ENCODE data around the gene CMKLR1.

CMKLR1 gene

DNA sequence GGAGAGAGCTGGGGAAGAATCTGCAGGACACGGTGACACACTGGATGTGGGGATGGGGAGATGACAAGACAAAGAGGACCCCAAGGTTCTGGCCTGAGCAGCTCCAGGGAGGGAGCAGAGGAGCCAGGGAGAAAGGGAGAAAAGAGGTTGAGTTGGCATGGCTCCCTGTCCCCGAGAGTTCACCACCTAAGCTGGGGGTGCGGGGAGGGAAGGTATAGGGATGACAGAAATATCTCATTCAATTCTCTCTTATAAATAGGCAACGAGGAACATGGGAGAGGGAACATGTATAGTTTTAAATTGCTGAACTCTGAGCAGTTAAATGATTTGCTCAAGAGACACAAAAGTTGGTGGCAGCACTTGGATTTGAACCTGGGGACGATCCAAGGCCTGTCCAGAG is 85.1 kb downstream of the CMKLR1 start:
- FAIRE-seq (no peak), DNase-seq (ENCODE audit: insufficient read length, low spot score) (no peak)
- TF ChIP-seq POLR2A (IDR thresholded peaks at IDR 0.05; ENCODE audit: low read depth, low read length): no peak

DNA sequence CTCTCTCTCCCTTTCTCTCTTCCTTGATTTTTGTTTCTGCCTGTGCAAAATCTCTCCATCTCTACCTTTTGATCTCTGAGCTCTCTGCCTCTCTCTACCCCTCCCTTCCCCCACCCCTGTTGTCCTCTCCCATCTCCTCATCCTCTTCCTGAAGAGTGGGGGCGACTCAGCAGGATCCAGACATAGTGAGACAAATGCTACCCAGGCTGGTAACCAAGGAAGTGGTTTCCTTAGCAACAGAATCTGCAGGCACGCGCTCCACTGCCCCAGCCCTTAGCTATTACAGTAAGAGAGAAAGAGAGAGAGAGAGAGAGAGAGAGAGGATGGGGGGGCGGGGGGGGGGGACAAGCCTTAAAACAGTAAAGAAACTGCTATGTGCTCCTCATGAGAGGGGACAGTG is 85.6 kb downstream of the CMKLR1 start:
- DNase-seq (ENCODE audit: insufficient read length, low spot score): no peak
- FAIRE-seq: no peak
- no peak for TF ChIP-seq POLR2A (IDR thresholded peaks at IDR 0.05; ENCODE audit: low read depth, low read length)

DNA sequence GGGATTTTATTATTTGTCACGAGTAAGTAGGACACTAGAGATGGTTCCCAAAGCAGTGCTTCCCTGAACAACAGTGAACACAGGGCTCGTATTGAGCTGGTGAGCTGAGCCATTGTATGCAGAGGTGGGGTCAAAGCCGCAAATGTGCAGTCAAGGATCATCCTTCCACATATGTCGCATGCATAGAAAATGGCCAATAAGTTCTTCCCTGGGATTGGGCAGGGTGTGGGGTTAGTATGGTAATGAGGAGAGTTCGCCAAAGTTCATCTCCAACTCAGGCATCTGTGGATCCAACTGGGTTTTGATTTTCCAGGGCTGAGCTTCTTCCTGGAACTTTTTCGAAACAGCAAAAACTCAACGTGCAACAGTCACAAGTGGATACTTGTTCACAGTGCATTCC is 86.6 kb downstream of the CMKLR1 start:
- FAIRE-seq (no peak), DNase-seq (ENCODE audit: insufficient read length, low spot score) (no peak)
- no peak for TF ChIP-seq POLR2A (IDR thresholded peaks at IDR 0.05; ENCODE audit: low read depth, low read length)

DNA sequence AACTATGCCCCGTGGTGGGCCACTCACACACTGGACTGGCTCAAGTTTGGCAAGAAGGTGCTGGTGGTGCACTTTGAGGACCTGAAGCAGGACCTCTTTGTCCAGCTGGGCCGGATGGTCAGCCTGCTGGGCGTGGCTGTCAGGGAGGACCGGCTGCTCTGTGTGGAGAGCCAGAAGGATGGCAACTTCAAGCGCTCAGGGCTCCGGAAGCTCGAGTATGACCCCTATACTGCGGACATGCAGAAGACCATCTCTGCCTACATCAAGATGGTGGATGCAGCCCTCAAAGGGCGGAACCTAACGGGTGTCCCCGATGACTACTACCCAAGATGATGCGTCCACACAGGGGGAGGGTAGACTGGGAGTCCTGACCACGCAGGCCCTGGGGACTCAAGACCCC is 91.1 kb downstream of the CMKLR1 start:
- FAIRE-seq (no peak), DNase-seq (ENCODE audit: insufficient read length, low spot score) (no peak)
- no peak for TF ChIP-seq POLR2A (IDR thresholded peaks at IDR 0.05; ENCODE audit: low read depth, low read length)

- no peak for DNase-seq (ENCODE audit: insufficient read length, low spot score)
- TF ChIP-seq POLR2A (IDR thresholded peaks at IDR 0.05; ENCODE audit: low read depth, low read length): no peak
- FAIRE-seq: no peak
These were observed 92.0 kb downstream of the CMKLR1 start for GRCh38 chr12:108247130-108247529.

- FAIRE-seq (no peak), DNase-seq (ENCODE audit: insufficient read length, low spot score) (no peak)
- TF ChIP-seq POLR2A (IDR thresholded peaks at IDR 0.05; ENCODE audit: low read depth, low read length): no peak
These were observed 97.0 kb downstream of the CMKLR1 start for GRCh38 chr12:108241986-108242703.

DNA sequence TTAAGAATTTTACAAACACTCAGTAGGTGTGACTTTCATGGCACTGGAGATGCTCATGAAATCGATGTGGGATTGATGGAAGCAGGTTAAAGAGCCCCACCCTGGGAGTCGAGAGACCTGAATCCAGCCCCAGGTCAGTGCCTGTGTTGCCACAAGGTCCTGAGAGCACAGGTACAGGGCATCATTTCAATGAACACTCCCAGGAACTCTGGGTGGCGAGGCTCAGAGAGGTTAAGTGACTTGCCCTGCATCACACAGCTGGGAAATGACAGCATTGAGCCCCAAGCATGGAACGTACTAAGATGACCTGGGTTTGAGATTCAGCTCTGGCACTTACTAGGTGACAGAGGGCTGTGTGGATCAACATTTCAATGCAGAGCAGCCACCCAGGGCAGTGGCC is 98.2 kb downstream of the CMKLR1 start:
- FAIRE-seq (no peak), DNase-seq (ENCODE audit: insufficient read length, low spot score) (no peak)
- no peak for TF ChIP-seq POLR2A (IDR thresholded peaks at IDR 0.05; ENCODE audit: low read depth, low read length)

GRCh38 chr12:108240027-108240785 is 98.9 kb downstream of the CMKLR1 start:
- no peak for TF ChIP-seq POLR2A (IDR thresholded peaks at IDR 0.05; ENCODE audit: low read depth, low read length)
- no peak for FAIRE-seq
- no peak for DNase-seq (ENCODE audit: insufficient read length, low spot score)

DNA sequence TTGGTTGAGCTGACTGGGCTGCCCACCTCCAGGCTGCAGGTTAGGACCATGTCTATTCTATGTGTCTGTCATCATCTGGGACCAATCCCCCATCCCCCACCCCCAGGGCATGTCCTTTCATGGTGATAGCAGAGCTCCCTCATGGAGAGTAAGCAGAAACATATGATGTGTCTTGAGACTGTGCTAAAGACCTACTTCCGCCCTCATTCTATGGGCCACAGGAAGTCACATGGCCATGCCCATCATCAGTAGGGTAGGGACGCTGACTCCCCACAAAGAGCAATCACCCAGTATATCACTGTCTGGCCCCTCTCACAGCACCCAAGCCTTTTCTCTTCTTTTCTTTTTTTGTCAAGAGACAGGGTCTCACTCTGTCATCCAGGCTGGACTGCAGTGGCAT is 99.7 kb downstream of the CMKLR1 start:
- FAIRE-seq (no peak), DNase-seq (ENCODE audit: insufficient read length, low spot score) (no peak)
- TF ChIP-seq POLR2A (IDR thresholded peaks at IDR 0.05; ENCODE audit: low read depth, low read length): no peak

DNA sequence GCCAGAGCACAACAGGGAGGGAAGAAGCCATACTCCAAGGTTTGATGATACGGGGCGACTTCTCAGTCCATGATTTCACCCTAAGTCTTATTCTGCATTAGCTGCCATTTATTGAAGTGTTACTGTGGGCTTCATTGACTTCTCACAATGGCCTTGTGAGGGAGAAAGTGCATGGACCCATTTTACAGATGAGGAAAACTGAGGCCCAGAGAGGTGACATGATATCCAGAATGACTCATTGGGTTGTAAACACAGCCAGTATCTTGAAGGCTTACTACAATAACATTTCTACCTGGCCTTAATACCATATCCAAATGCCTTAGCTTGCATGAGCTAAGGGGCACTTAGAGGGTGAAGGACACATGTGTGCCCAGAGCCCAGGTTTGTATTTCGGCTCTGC is 100.6 kb downstream of the CMKLR1 start:
- DNase-seq (ENCODE audit: insufficient read length, low spot score) (no peak), FAIRE-seq (no peak)
- no peak for TF ChIP-seq POLR2A (IDR thresholded peaks at IDR 0.05; ENCODE audit: low read depth, low read length)

Data from H54 (cell line).